Colonic mucosa (tissue), 4 donors: Measurements from ENCODE around the gene PRLR. TPM values are rescaled to one million over a fixed set of nuclear protein-coding genes. Genes with fewer than 3 reads are reported as not detected.

Experiments used
- DNase-seq: peaks from one replicate; pipeline ENCODE4 v3.0.0-alpha.2; 2020
- H3K27ac ChIP-seq: fragments of 200-600 bp; one replicate; pipeline ENCODE4 v1.8.0; 2021
- H3K27me3 ChIP-seq: fragments of 200-600 bp; one replicate; pipeline ENCODE4 v1.8.0; 2021
- H3K36me3 ChIP-seq: fragments of 200-600 bp; one replicate; pipeline ENCODE4 v1.8.0; 2021
- H3K4me1 ChIP-seq: fragments of 200-600 bp; one replicate; pipeline ENCODE4 v1.8.0; 2021; ENCODE audit warnings: mild to moderate bottlenecking
- H3K4me3 ChIP-seq: fragments of 200-600 bp; one replicate; pipeline ENCODE4 v1.8.0; 2021
- H3K9ac ChIP-seq, 2 donors: one replicate each; pipeline ENCODE4 v1.7.0; 2013; ENCODE audit warnings: control low read depth in 2 of 2, low read depth in 2 of 2, low read length in 2 of 2
- H3K9me3 ChIP-seq: fragments of 200-600 bp; one replicate; pipeline ENCODE4 v1.8.0; 2021
- intact Hi-C: fragments of 100-400 bp; cut with DNase I; formaldehyde crosslinking; loops from one replicate; pipeline ENCODE4 v1.14.1; 2022
- total RNA-seq, 2 donors: library from RNA; stranded (reverse); fragmentation: NEBNext Ultra II Directional in 1 of 2; extraction: Animal tissue kit (Norgen Biotek cat#: 25700) in 1 of 2; gene quantifications; one replicate each; pipeline ENCODE4 v1.2.1, GENCODE V29; 2021
- TF ChIP-seq, protein P1 (sequence below): fragments of 200-600 bp; IDR thresholded peaks from one replicate; pipeline ENCODE4 v1.8.0; 2022; ENCODE audit warnings: antibody characterized with exemption, mild to moderate bottlenecking
- donor health status: healthy.
- donor health status: DM: no; HTN: no; CAD: no.
- donor health status: DM: no; HTN: no; CAD: no.

PRLR gene
- total RNA-seq, 2 donors from 2014 or later: 23.7 to 38.6 TPM

DNA sequence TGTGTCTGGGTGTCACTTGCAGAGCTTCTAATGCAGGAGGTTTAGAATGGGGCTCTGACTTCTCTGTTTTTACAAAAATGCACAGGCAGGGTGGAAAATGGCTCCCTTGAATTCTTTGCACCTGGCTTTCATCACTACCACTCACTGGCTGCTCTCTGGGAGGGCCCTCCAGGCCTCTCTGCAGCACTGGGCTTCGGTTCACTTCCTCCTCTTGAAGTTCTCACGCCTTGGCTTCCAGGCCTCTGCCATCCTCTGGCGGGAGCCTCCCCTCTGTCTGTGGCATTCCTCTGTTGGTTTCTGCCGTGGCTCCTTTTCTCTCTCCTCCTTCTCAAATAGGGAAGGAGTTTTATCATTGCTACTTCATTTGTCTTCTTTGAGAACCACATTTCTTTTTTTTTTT is 2.8 kb upstream of the PRLR start:
- H3K4me1 ChIP-seq: no peaks in the 10 kb centered on the region
- H3K27me3 ChIP-seq: no peaks in the 10 kb centered on the region
- H3K9ac ChIP-seq: no peak overlapping the region
- TF ChIP-seq, protein P1, sequence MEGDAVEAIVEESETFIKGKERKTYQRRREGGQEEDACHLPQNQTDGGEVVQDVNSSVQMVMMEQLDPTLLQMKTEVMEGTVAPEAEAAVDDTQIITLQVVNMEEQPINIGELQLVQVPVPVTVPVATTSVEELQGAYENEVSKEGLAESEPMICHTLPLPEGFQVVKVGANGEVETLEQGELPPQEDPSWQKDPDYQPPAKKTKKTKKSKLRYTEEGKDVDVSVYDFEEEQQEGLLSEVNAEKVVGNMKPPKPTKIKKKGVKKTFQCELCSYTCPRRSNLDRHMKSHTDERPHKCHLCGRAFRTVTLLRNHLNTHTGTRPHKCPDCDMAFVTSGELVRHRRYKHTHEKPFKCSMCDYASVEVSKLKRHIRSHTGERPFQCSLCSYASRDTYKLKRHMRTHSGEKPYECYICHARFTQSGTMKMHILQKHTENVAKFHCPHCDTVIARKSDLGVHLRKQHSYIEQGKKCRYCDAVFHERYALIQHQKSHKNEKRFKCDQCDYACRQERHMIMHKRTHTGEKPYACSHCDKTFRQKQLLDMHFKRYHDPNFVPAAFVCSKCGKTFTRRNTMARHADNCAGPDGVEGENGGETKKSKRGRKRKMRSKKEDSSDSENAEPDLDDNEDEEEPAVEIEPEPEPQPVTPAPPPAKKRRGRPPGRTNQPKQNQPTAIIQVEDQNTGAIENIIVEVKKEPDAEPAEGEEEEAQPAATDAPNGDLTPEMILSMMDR: no peak
- H3K27ac ChIP-seq: no peak overlapping the region
- DNase-seq: no peak
- no peaks in the 10 kb centered on the region for H3K9me3 ChIP-seq
- H3K4me3 ChIP-seq: no peak overlapping the region
- intact Hi-C loops: no loop called here
- H3K36me3 ChIP-seq: no peaks in the 10 kb centered on the region

DNA sequence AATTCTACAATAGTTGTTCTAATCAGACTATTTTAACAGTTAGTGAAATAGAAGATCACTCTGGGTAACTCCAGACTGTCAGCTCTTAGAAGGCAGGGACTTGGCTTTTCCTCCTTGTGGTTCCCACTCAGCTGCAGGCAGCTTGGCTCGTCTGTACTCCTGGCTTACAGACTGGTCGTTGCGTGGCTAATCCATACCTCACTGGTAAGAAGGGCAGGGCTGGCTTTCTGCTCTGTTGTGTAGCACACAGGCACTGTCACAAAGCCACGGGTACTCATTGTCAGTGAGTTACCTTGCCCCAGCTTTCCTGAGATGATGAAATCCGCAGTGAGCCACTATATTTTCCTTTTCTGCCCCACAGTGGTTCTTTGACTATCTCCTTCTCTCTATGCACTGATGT is 1.8 kb upstream of the PRLR start:
- intact Hi-C loops: no loop called here
- H3K4me1 ChIP-seq: no peaks in the 10 kb centered on the region
- no peaks in the 10 kb centered on the region for H3K27me3 ChIP-seq
- no peak overlapping the region for H3K27ac ChIP-seq
- DNase-seq: no peak
- H3K9ac ChIP-seq: no peak overlapping the region
- H3K4me3 ChIP-seq: no peak overlapping the region
- no peaks in the 10 kb centered on the region for H3K9me3 ChIP-seq
- TF ChIP-seq, protein P1: no peak
- H3K36me3 ChIP-seq: no peaks in the 10 kb centered on the region

DNA sequence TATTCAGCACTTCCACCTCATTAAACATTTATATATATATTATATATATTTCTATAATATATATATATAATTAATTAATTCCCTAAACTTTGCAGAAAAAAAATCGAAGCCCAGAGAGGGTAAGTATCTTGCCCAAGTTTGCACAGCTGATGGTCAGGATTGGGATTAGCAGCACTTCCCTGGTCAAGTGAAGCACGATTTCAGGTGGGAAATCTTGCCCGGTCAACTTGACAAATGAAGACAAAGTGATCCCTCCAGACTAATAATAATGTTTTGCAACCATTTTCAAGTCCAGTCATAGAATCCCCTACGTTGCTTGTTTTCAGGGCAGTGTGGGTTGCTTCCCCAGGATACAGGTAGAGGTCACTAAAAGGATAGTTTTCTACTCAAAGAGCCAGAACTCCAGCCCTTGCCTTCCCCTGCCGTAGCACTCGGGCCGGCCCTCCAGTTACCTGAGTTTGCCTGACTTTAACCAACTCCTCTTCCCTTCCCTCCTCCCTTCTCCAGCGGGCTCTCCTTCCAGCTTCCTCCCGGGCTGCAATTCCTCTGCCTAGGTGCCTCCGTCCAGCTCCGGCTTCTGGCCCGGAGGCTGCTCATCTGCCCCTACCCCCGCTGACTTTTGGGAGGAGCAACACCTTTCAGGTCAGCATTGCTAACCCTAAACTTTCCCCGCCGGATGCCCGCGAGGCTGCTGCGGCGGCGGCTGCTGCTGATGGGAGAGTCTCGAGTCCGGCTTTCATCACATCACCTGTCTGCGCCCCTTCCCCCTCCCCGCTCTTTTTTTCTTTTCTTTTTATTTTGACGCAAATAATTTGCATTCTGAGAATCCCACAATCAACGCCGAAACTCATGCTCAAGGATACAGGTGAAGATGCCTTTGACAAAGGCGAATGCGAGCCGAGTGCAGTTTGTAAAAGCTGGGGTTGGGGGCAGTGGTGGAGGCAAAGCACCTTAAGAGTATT is 930 bp downstream of the PRLR start:
- peak overlapping the region; percentile 54 for H3K27ac ChIP-seq
- no peaks in the 10 kb centered on the region for H3K4me1 ChIP-seq
- H3K4me3 ChIP-seq: peak overlapping the region; percentile 49
- no peaks in the 10 kb centered on the region for H3K9me3 ChIP-seq
- DNase-seq: peak; percentile 73
- H3K9ac ChIP-seq: peak overlapping the region; percentile 60 to 67
- TF ChIP-seq, protein P1: no peak
- no peaks in the 10 kb centered on the region for H3K27me3 ChIP-seq
- H3K36me3 ChIP-seq: no peaks in the 10 kb centered on the region
- intact Hi-C loops: no loop called here

DNA sequence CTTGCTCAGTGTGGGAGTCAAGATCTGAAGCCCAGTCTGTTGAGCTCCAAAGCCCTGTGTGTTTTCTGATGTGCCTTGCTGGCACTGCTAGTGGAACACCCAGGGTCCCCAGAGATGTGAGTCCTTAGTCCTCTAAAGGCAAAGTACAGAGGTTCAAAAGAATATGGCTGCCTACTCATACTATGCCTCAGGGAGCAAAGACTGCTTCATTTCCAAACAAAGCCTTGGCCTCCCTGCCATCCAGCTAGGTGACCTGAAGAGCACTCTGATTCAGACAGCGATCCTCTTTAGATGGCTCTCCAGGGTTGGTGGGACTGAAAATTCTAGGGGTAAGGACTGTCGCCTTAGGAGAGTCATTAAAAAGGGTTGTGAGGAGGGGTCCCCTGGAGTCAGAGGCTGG is 2.0 kb downstream of the PRLR start:
- H3K27me3 ChIP-seq: no peaks in the 10 kb centered on the region
- no peak for DNase-seq
- TF ChIP-seq, protein P1: no peak

DNA sequence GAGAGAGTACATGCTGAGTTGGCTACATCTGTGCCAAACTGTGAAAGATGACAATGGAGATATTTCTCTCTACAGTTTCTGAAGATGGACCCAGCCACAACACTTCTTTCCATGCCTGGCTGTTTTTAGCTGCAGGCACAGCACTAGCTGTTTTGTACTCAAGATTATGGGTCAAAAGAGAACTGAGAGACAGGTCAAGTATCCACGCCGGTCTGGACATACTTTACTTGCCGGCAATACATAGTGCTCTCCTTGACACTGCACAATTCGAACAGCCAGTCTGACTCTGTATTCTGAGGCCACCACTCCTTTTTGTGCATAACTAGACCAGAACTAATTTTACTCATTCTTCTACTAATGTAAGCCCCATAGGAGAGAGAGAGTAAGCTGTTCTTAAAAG is 2.6 kb downstream of the PRLR start:
- H3K9ac ChIP-seq: no peak overlapping the region
- no peaks in the 10 kb centered on the region for H3K36me3 ChIP-seq
- H3K4me3 ChIP-seq: no peak overlapping the region
- intact Hi-C loops: no loop called here
- no peaks in the 10 kb centered on the region for H3K4me1 ChIP-seq
- no peak for DNase-seq
- no peaks in the 10 kb centered on the region for H3K27me3 ChIP-seq
- H3K27ac ChIP-seq: no peak overlapping the region
- H3K9me3 ChIP-seq: no peaks in the 10 kb centered on the region
- TF ChIP-seq, protein P1: no peak

More for the DNA sequence above, 2.0 kb downstream of the PRLR start:
- H3K4me3 ChIP-seq: no peak overlapping the region
- no peaks in the 10 kb centered on the region for H3K36me3 ChIP-seq
- no peak overlapping the region for H3K9ac ChIP-seq
- H3K4me1 ChIP-seq: no peaks in the 10 kb centered on the region
- no peak overlapping the region for H3K27ac ChIP-seq
- no peaks in the 10 kb centered on the region for H3K9me3 ChIP-seq
- intact Hi-C loops: no loop called here
